ENCODE data around the gene LRCH1.

The LRCH1 gene

DNA sequence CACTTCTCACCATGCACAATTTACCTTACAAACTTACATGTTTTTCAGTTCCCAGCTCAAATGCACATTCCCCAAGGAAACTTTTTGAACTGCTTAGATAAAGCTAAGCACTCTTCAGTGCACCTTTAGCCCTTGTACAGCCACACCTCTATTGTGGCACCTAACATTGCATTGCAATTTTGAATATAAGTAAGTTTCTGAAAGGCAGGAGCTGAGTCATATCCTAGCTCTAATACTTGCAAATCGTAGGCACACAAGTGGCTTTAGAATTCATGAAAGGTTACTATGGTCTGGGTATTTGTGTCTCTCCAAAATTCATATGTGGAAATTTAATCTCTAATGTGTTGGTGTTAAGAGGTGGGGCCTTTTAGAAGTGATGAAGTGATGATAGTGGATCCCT is 248.9 kb downstream of the LRCH1 start:
- no peak for DNase-seq (ENCODE audit: low read depth)

Data from non-pigmented ciliary epithelial cell (primary cell).